GM18526 (cell line): ENCODE data around the gene ANO2.

ENCODE experiments used
- POLR2A ChIP-seq: IDR thresholded peaks from 3 replicates; pipeline ENCODE4 v1.6.1; 2011; ENCODE audit not compliant: insufficient read length; ENCODE audit errors: extremely low read depth

The ANO2 gene

GRCh38 chr12:5969156-5969973 is 24.3 kb upstream of the ANO2 start:
- no peak for TF ChIP-seq POLR2A

GRCh38 chr12:5967645-5968415 is 22.8 kb upstream of the ANO2 start:
- no peak for TF ChIP-seq POLR2A

- TF ChIP-seq POLR2A: no peak
Observed at GRCh38 chr12:5966486-5967095, 21.5 kb upstream of the ANO2 start.

GRCh38 chr12:5965950-5966383 is 20.9 kb upstream of the ANO2 start:
- no peak for TF ChIP-seq POLR2A

GRCh38 chr12:5964913-5965900 is 20.1 kb upstream of the ANO2 start:
- TF ChIP-seq POLR2A: no peak

GRCh38 chr12:5963515-5963914 is 18.5 kb upstream of the ANO2 start:
- TF ChIP-seq POLR2A: no peak

DNA sequence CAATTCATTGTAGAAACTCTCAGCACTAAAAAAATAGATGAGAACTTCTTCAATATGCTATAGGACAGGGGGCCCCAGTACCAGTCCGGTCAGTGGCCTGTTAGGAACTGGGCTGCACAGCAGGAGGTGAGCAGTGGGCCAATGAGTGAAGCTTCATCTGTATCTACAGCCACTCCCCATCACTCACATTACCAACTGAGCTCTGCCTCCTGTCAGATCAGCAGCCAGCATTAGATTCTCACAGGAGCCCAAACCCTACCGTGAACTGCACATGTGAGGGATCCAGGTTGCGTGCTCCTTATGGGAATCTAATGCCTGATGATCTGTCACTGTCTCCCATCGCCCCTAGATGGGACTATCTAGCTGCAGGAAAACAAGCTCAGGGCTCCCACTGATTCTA is 15.7 kb upstream of the ANO2 start:
- no peak for TF ChIP-seq POLR2A

DNA sequence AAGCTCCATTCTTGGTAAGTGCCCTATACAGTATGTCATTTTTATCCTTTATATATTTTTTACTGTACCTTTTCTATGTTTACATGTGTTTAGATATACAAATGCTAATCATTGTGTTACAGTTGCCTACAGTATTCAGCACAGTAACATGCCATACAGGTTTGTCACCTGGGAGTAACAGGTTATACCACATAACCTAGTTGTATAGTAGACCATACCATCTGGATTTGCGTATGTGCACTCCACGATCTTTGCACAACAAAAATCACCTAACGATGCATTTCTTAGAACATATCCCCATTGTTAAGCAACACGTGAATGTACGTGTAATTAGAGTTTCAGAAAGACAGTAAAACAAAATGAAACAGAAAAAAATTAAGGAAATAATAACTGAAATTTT is 11.9 kb upstream of the ANO2 start:
- no peak for TF ChIP-seq POLR2A

GRCh38 chr12:5954661-5955060 is 9.6 kb upstream of the ANO2 start:
- no peak for TF ChIP-seq POLR2A

DNA sequence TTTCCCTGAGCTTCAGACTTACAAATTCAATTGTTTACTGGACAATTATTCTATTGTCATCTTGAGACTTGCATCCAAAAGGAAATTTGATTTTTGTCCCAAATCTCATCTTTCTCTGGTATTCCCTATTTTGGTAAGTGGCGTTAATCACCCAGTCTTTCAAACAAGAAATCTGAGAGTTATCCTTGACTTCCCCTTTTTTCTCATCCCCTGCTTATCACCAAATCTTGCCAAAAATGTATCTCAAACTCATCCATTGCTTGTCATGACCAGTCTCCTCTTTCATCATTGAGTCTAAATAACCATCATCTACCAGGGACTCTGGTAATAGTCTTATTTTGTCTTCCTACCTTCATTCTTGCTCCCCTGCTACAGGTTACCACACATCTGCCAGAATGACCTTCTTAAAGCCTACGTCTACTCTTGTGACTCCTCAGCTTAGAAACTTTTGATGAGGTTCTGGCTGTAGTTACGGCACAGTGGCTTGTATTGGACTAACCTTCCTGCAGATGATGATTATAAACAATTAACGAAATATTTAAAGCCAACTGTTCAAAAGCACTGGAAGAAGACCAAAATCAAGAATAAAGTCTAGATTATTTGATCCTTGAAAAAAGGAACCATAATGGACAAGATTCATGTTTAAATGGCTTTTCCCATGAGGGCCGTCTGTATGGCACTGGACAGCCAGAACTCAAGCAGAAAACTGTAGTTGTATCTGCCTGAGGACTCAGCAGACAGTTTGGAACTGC is 9.0 kb upstream of the ANO2 start:
- TF ChIP-seq POLR2A: no peak

- no peak for TF ChIP-seq POLR2A
Observed at GRCh38 chr12:5952031-5952430, 7.0 kb upstream of the ANO2 start.

DNA sequence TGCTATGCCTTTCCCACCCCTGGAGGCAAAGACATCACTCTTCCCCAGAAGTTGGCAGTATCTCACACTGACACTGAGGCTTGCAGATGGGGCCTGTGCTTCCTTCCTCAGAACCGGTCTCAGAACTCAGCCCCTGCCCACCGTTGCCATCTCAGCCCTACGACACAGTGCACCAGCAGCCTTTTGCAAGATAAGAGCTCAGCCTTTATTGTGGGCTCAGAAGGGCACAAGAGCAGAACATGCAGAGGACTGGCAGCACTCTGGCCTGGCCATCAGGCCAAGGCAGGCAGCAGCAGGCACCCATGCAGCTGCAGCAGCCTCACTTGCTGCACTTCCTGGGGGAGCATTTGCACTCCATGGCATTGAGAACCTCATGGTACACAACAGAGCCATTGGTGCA is 3.6 kb upstream of the ANO2 start:
- no peak for TF ChIP-seq POLR2A

DNA sequence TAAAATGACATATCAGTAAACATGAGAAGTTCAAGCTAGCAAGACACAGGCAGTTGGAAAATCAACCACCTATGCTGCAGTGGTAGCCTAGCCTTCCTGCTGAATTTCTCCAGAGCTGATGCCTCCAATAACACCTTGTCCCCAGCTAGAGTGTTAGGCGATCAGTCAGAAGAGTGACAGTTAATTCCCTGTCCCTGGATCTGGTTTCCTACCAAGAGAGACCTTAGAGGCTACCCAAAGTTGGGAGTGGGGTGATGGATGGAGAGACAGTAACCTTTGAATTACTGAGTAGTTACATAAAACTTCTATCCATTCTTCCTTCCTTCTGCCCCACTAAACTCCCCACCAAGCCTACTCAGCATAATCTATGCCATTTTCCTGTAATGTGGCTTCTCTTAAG is 1.9 kb upstream of the ANO2 start:
- no peak for TF ChIP-seq POLR2A

DNA sequence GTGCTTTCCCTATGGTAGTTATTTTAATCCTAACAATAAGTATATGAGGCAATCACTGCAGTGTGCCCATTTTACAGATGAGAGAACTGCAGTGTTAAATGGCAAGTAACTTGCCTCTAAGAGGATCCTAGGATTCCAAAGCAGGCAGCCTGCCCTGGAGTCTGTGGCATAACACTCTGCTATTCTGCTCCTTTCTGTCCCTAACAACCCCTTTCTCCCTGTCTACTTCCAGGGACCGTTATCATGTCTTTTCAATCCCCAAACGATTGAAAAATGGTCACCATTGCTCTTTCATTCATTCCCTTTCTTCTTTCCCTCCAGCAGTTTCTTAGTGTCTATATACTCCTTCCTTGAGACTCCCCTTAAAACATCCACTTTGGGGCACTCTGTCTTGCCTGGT is 1.3 kb upstream of the ANO2 start:
- no peak for TF ChIP-seq POLR2A
